A549 (cell line): Measurements from ENCODE around the gene INAFM1. TPM values are rescaled to one million over a fixed set of nuclear protein-coding genes. Genes with fewer than 3 reads are reported as not detected.

Source experiments
- ATAC-seq, 2 experiments: fragments of 200-7000 bp in 1 of 2; fragments of >200 bp in 1 of 2; cut with Nextera tagmentation in 1 of 2; cut with Tn5 transposase in 1 of 2; 3 replicates each; pipeline versions ENCODE4 v1.8.0 to v1.9.1; 2018 to 2020; ENCODE audit warnings: mild to moderate bottlenecking in 1 of 2, moderate library complexity in 1 of 2
- CTCF ChIA-PET: fragments of 300-600 bp; sonication (Branson Sonifier 250); formaldehyde crosslinking; extraction: SDS; loops from one replicate; lab custom pipeline; 2021; ENCODE audit warnings: antibody characterized with exemption, inconsistent platforms; lab: Yijun Ruan, JAX
- POLR2A ChIA-PET: fragments of 350-600 bp; formaldehyde crosslinking; extraction: SDS; loops from one replicate; lab custom pipeline; 2021; ENCODE audit warnings: antibody characterized with exemption, inconsistent platforms; lab: Yijun Ruan, JAX
- DNase-seq, 2 experiments: peaks; one replicate each; pipeline versions ENCODE4 v3.0.0 to v3.0.0-alpha.2; 2011 to 2016; ENCODE audit warnings: low read depth in 1 of 2, low spot score in 1 of 2
- FAIRE-seq: peaks from 2 replicates; lab custom pipeline; 2011; peaks lifted over from hg19 to GRCh38; lab: Jason Lieb, UNC
- H3K27ac ChIP-seq, 2 experiments: fragments of >200 bp; sonication (Bioruptor Twin); formaldehyde crosslinking; 3 replicates each; pipeline ENCODE4 v1.5.1; 2016 to 2017
- H3K4me1 ChIP-seq: fragments of >200 bp; sonication (Bioruptor Twin); formaldehyde crosslinking; 3 replicates; pipeline ENCODE4 v1.6.1; 2016
- H3K4me2 ChIP-seq: fragments of >200 bp; sonication (Bioruptor Twin); formaldehyde crosslinking; 3 replicates; pipeline ENCODE4 v1.6.1; 2016
- H3K4me3 ChIP-seq: fragments of >200 bp; sonication (Bioruptor Twin); formaldehyde crosslinking; 3 replicates; pipeline ENCODE4 v1.5.1; 2016
- H3K9me3 ChIP-seq: fragments of >200 bp; sonication (Bioruptor Twin); formaldehyde crosslinking; 3 replicates; pipeline ENCODE4 v1.6.1; 2016
- BCL3 ChIP-seq: fragments of >200 bp; sonication (Bioruptor Twin); formaldehyde crosslinking; IDR thresholded peaks from 3 replicates; pipeline ENCODE4 v1.6.1; 2016
- BHLHE40 ChIP-seq: IDR thresholded peaks from 2 replicates; pipeline ENCODE4 v1.6.1; 2012; ENCODE audit warnings: low read depth, low read length, inconsistent platforms
- CBX2 ChIP-seq: fragments of 200-600 bp; sonication (generic); IDR thresholded peaks from 2 replicates; pipeline ENCODE4 v1.6.1; 2016; ENCODE audit warnings: low read depth, mild to moderate bottlenecking, borderline replicate concordance
- CBX8 ChIP-seq: fragments of 200-600 bp; sonication (generic); IDR thresholded peaks from 2 replicates; pipeline ENCODE4 v1.6.1; 2016
- CEBPB ChIP-seq, 2 experiments: fragments of >200 bp in 1 of 2; sonication (Bioruptor Twin) in 1 of 2; formaldehyde crosslinking in 1 of 2; IDR thresholded peaks; 2 replicates each; pipeline ENCODE4 v1.6.1; 2012 to 2016
- CHD2 ChIP-seq: fragments of 150-350 bp; IDR thresholded peaks from 2 replicates; pipeline ENCODE4 v1.6.1; 2014; ENCODE audit warnings: low read length; ENCODE audit not compliant: partially characterized antibody
- E2F6 ChIP-seq: IDR thresholded peaks from 2 replicates; pipeline ENCODE4 v1.6.1; 2012; ENCODE audit warnings: low read depth, borderline replicate concordance
- ELK1 ChIP-seq: fragments of 150-350 bp; IDR thresholded peaks from 2 replicates; pipeline ENCODE4 v1.6.1; 2014; ENCODE audit warnings: low read depth, mild to moderate bottlenecking, low read length
- EP300 ChIP-seq, 2 experiments: fragments of >200 bp; sonication (Bioruptor Twin); formaldehyde crosslinking; IDR thresholded peaks; 2 replicates in 1 of 2; 3 replicates in 1 of 2; pipeline ENCODE4 v1.6.1; 2016 to 2017
- FOSL2 ChIP-seq, 2 experiments: fragments of 450-650 bp in 1 of 2; fragments of >200 bp in 1 of 2; sonication (Bioruptor Twin) in 1 of 2; formaldehyde crosslinking; IDR thresholded peaks; 2 replicates each; pipeline versions ENCODE4 v1.5.0 to v1.6.1; 2016 to 2020; ENCODE audit warnings: mild to moderate bottlenecking in 1 of 2, moderate library complexity in 1 of 2
- HDAC2 ChIP-seq: fragments of 200-600 bp; sonication (generic); IDR thresholded peaks from 2 replicates; pipeline ENCODE4 v1.6.1; 2016
- HEYL ChIP-seq: fragments of 250-450 bp; sonication (Bioruptor Pico); IDR thresholded peaks from 2 replicates; pipeline ENCODE4 v1.8.0; 2021; ENCODE audit warnings: mild to moderate bottlenecking, moderate library complexity
- HOXA7 ChIP-seq: fragments of 250-450 bp; sonication (Bioruptor Pico); IDR thresholded peaks from 2 replicates; pipeline ENCODE4 v1.5.0; 2020; ENCODE audit warnings: mild to moderate bottlenecking, moderate library complexity
- HOXB13 ChIP-seq: fragments of 250-450 bp; sonication (Bioruptor Pico); IDR thresholded peaks from 2 replicates; pipeline ENCODE4 v1.5.0; 2020; ENCODE audit warnings: low read depth, mild to moderate bottlenecking, moderate library complexity
- HOXB5 ChIP-seq: fragments of 250-450 bp; sonication (Bioruptor Pico); IDR thresholded peaks from 2 replicates; pipeline ENCODE4 v1.5.0; 2020; ENCODE audit warnings: mild to moderate bottlenecking, moderate library complexity
- JUNB ChIP-seq: fragments of >200 bp; sonication (Bioruptor Twin); formaldehyde crosslinking; IDR thresholded peaks from 2 replicates; pipeline ENCODE4 v1.6.1; 2016
- KDM1A ChIP-seq: fragments of 200-600 bp; sonication (generic); IDR thresholded peaks from 2 replicates; pipeline ENCODE4 v1.6.1; 2016; ENCODE audit warnings: low read depth, mild to moderate bottlenecking
- KDM5A ChIP-seq: fragments of 200-600 bp; sonication (generic); IDR thresholded peaks from 2 replicates; pipeline ENCODE4 v1.6.1; 2016; ENCODE audit warnings: antibody characterized with exemption, mild to moderate bottlenecking
- MAFK ChIP-seq: fragments of 450-650 bp; IDR thresholded peaks from 2 replicates; pipeline ENCODE4 v1.6.1; 2014; ENCODE audit not compliant: partially characterized antibody
- MAX ChIP-seq: IDR thresholded peaks from 2 replicates; pipeline ENCODE4 v1.6.1; 2012
- MAZ ChIP-seq: fragments of 150-350 bp; IDR thresholded peaks from 2 replicates; pipeline ENCODE4 v1.6.1; 2014; ENCODE audit warnings: antibody characterized with exemption, low read depth, low read length, borderline replicate concordance
- NR3C1 ChIP-seq: fragments of >200 bp; sonication (Bioruptor Twin); formaldehyde crosslinking; IDR thresholded peaks from 3 replicates; pipeline ENCODE4 v1.6.1; 2017
- POLR2A ChIP-seq: IDR thresholded peaks from 2 replicates; pipeline ENCODE4 v1.6.1; 2012; ENCODE audit warnings: mild to moderate bottlenecking, low read length
- RNF2 ChIP-seq: fragments of 200-600 bp; sonication (generic); IDR thresholded peaks from 2 replicates; pipeline ENCODE4 v1.6.1; 2016; ENCODE audit warnings: low read depth, mild to moderate bottlenecking, antibody characterized with exemption, moderate library complexity, borderline replicate concordance
- SMC3 ChIP-seq: fragments of >200 bp; sonication (Bioruptor Twin); formaldehyde crosslinking; IDR thresholded peaks from 3 replicates; pipeline ENCODE4 v1.6.1; 2018; ENCODE audit warnings: inconsistent platforms
- ZFP36 ChIP-seq: fragments of 450-650 bp; IDR thresholded peaks from 2 replicates; pipeline ENCODE4 v1.6.1; 2014; ENCODE audit warnings: borderline replicate concordance; ENCODE audit not compliant: partially characterized antibody
- ZNF302 ChIP-seq: fragments of 250-450 bp; sonication (Bioruptor Pico); IDR thresholded peaks from 2 replicates; pipeline ENCODE4 v1.9.0; 2021; ENCODE audit warnings: inconsistent platforms, mild to moderate bottlenecking, moderate library complexity
- WGBS: methylation state at CpG from one replicate; pipeline ENCODE4 v1.1.6; 2017; ENCODE audit errors: missing lambda C conversion rate; 5-methylcytosine and 5-hydroxymethylcytosine counted together
- polyA plus RNA-seq, 4 experiments: library from polyadenylated mRNA; depleted of rRNA in 3 of 4; stranded (reverse); fragments of >200 nt; fragmentation: RNase III in 1 of 4; extraction: RNeasy Plus Mini Kit Qiagen cat#74134 plus additional on column Dnase treatment in 1 of 4; gene quantifications; 2 replicates in 3 of 4; 3 replicates in 1 of 4; pipeline ENCODE4 v1.2.3, GENCODE V29; 2011 to 2017

Gene INAFM1
- polyA plus RNA-seq, 2 of the 4 experiments (the other 2 are of a cell fraction): 1.5 to 5.5 TPM

GRCh38 chr19:47280183-47280797 lies 5.6 kb downstream of the INAFM1 start (continued):
- no peak for TF ChIP-seq HDAC2
- no peak for TF ChIP-seq RNF2
- TF ChIP-seq E2F6: no peak
- TF ChIP-seq, all 56 proteins: peak for 7

- H3K4me3 ChIP-seq: no peak overlapping the region
- H3K9me3 ChIP-seq: no peaks in the 10 kb centered on the region
- H3K4me1 ChIP-seq: peaks cover 3% of the 10 kb centered on the region
- POLR2A ChIA-PET: interaction anchor here (1.2 kb wide), 1 partner anchor 9 kb away, joined by 4 read pairs; the partner anchor contains the start of gene INAFM1
- no peak for TF ChIP-seq KDM1A
- TF ChIP-seq BCL3: no peak
- no peak for TF ChIP-seq KDM5A
- TF ChIP-seq HOXA7 (CRISPR knock-in tag): no peak
- no peak for TF ChIP-seq SMC3
- TF ChIP-seq EP300 (IDR thresholded peaks at IDR 0.05): no peak
- no peak for TF ChIP-seq HDAC2
- TF ChIP-seq MAX: no peak
- no peak for TF ChIP-seq CBX2
- no peak for TF ChIP-seq NR3C1
- TF ChIP-seq CEBPB (IDR thresholded peaks at IDR 0.05): no peak
- no peak for TF ChIP-seq CHD2
- no peak for TF ChIP-seq ZNF302 (CRISPR knock-in tag)
- TF ChIP-seq RNF2: no peak
- TF ChIP-seq JUNB: no peak
- no peak for TF ChIP-seq HEYL
- no peak for DNase-seq
- 76% methylated on average over 10 of the region's 10 CpGs for WGBS
- no peak overlapping the region for H3K4me2 ChIP-seq
- no peak overlapping the region for H3K27ac ChIP-seq
- FAIRE-seq: no peak
- ATAC-seq: no peak; a peak in 1 of 6 replicates
- CTCF ChIA-PET: interaction anchor here (0.7 to 12.3 kb wide), 21 partner anchors 8 to 153 kb away, joined by 3 to 160 read pairs (median 6); partner anchors contain the start of genes DHX34 and INAFM1
These were observed 8.8 kb downstream of the INAFM1 start for GRCh38 chr19:47283405-47284059.

- Histone ChIP-seq H3K4me1 (peaks cover 12% of the 10 kb centered on the region), H3K4me2 (no peak overlapping the region), H3K27ac (no peak overlapping the region), H3K4me3 (no peak overlapping the region), H3K9me3 (no peaks in the 10 kb centered on the region)
- DNase-seq: peak; percentile 50 to 77
- ATAC-seq: peak; percentile 34 to 35; a peak in 3 of 6 replicates
- WGBS: 25% methylated on average over 9 of the region's 9 CpGs
- ChIA-PET POLR2A (interaction anchor here (0.5 to 1.2 kb wide), 3 partner anchors 10 to 27 kb away, joined by 3 to 5 read pairs (median 4); partner anchors contain the start of gene INAFM1), CTCF (interaction anchor here (0.5 to 12.3 kb wide), 37 partner anchors 9 to 420 kb away, joined by 3 to 160 read pairs (median 5); partner anchors contain the start of genes DHX34 and INAFM1)
- FAIRE-seq: peak; percentile 73
- TF ChIP-seq BHLHE40: no peak
- TF ChIP-seq CBX8: no peak
- TF ChIP-seq HOXB13: no peak
- no peak for TF ChIP-seq ZFP36
- TF ChIP-seq BCL3: no peak
- TF ChIP-seq MAZ: no peak
- TF ChIP-seq ELK1: no peak
- no peak for TF ChIP-seq POLR2A
- no peak for TF ChIP-seq MAFK
- no peak for TF ChIP-seq CEBPB (IDR thresholded peaks at IDR 0.05)
- no peak for TF ChIP-seq HOXB5
- TF ChIP-seq FOSL2 (IDR thresholded peaks at IDR 0.05): no peak
- no peak for TF ChIP-seq FOSL2 (CRISPR knock-in tag; IDR thresholded peaks at IDR 0.05)
- no peak for TF ChIP-seq RNF2
- no peak for TF ChIP-seq CBX2
- no peak for TF ChIP-seq HDAC2
- TF ChIP-seq ZNF302 (CRISPR knock-in tag): no peak
These were observed 9.7 kb downstream of the INAFM1 start for GRCh38 chr19:47284324-47284899.
